HepG2 (cell line): ENCODE results near the gene GPLD1. TPM values are rescaled to one million over a fixed set of nuclear protein-coding genes. Genes with fewer than 3 reads are reported as not detected.
A peak's percentile ranks its signal among the peaks of the same experiment; 100 is the strongest.

Experiments used
- AGO2 ChIP-seq: fragments of 200-400 bp; formaldehyde crosslinking; optimal IDR thresholded peaks from 2 replicates; pipeline ENCODE3; 2017; ENCODE audit warnings: mild to moderate bottlenecking, low read depth, low read length, moderate library complexity
- BHLHE40 ChIP-seq: IDR thresholded peaks from 2 replicates; pipeline ENCODE4 v1.6.1; 2011; ENCODE audit warnings: low read length, improper control_type of control experiment
- FOXK1 ChIP-seq: sonication (generic); formaldehyde crosslinking; IDR thresholded peaks from 2 replicates; pipeline ENCODE4 v1.4.0; 2020; ENCODE audit warnings: low read depth, missing genetic modification reagents, borderline replicate concordance
- HMG20A ChIP-seq: IDR thresholded peaks from 2 replicates; pipeline ENCODE4 v1.6.1; 2016; ENCODE audit warnings: borderline replicate concordance
- NFE2L1 ChIP-seq: sonication (generic); formaldehyde crosslinking; IDR thresholded peaks from 2 replicates; pipeline ENCODE4 v1.4.0; 2020; ENCODE audit warnings: missing genetic modification reagents, mild to moderate bottlenecking, borderline replicate concordance
- PTBP1 ChIP-seq: fragments of 200-400 bp; formaldehyde crosslinking; IDR thresholded peaks from 2 replicates; pipeline ENCODE4 v1.6.1; 2018; ENCODE audit warnings: low read length, low read depth; ENCODE audit not compliant: poor library complexity, severe bottlenecking
- RBM22 ChIP-seq: fragments of 200-400 bp; formaldehyde crosslinking; optimal IDR thresholded peaks from 2 replicates; pipeline ENCODE3; 2017; ENCODE audit warnings: mild to moderate bottlenecking, low read length, moderate library complexity
- RNF2 ChIP-seq: fragments of 450-650 bp; conservative IDR thresholded peaks from 2 replicates; pipeline ENCODE4 v1.6.1; 2016; ENCODE audit warnings: low read depth
- ZBTB21 ChIP-seq: sonication (generic); formaldehyde crosslinking; IDR thresholded peaks from 2 replicates; pipeline ENCODE4 v1.4.0; 2020; ENCODE audit warnings: missing genetic modification reagents
- ZNF20 ChIP-seq: sonication (generic); formaldehyde crosslinking; IDR thresholded peaks from 2 replicates; pipeline ENCODE4 v1.4.0; 2020; ENCODE audit warnings: mild to moderate bottlenecking, moderate library complexity, missing genetic modification reagents
- ZNF230 ChIP-seq: sonication (generic); formaldehyde crosslinking; IDR thresholded peaks from 2 replicates; pipeline ENCODE4 v1.4.0; 2020; ENCODE audit warnings: mild to moderate bottlenecking, missing genetic modification reagents
- ZNF24 ChIP-seq: fragments of 450-650 bp; IDR thresholded peaks from 2 replicates; pipeline ENCODE4 v1.6.1; 2017; ENCODE audit warnings: antibody characterized with exemption, mild to moderate bottlenecking
- ZNF260 ChIP-seq: sonication (generic); formaldehyde crosslinking; IDR thresholded peaks from 2 replicates; pipeline ENCODE4 v1.4.0; 2020; ENCODE audit warnings: missing genetic modification reagents, low read depth, mild to moderate bottlenecking, borderline replicate concordance
- ZNF274 ChIP-seq: sonication (generic); formaldehyde crosslinking; IDR thresholded peaks from 2 replicates; pipeline ENCODE4 v1.5.1; 2020; ENCODE audit warnings: mild to moderate bottlenecking, missing genetic modification reagents
- ZNF549 ChIP-seq: sonication (generic); formaldehyde crosslinking; IDR thresholded peaks from 2 replicates; pipeline ENCODE4 v1.5.0; 2020; ENCODE audit warnings: missing genetic modification reagents
- ZNF614 ChIP-seq: IDR thresholded peaks from 2 replicates; pipeline ENCODE4 v1.6.1; 2018; ENCODE audit warnings: missing biosample characterization, missing genetic modification reagents, inconsistent platforms, borderline replicate concordance
- ZNF83 ChIP-seq: sonication (generic); formaldehyde crosslinking; IDR thresholded peaks from 2 replicates; pipeline ENCODE4 v1.4.0; 2020; ENCODE audit warnings: missing genetic modification reagents, mild to moderate bottlenecking, borderline replicate concordance
- polyA plus RNA-seq, 8 experiments: library from polyadenylated mRNA; depleted of rRNA in 3 of 8; stranded (reverse) in 7 of 8; unstranded in 1 of 8; fragments of >200 nt; fragmentation: Illumina TruSeq in 4 of 8; extraction: Trizol in 4 of 8; gene quantifications; 2 replicates each; pipeline versions ENCODE4 v1.2.1 to v1.2.3, GENCODE V29; 2011 to 2016; ENCODE audit warnings: low read depth in 4 of 8, missing spikeins in 1 of 8, mixed read lengths in 1 of 8; ENCODE audit not compliant: insufficient read depth in 1 of 8
- total RNA-seq, 5 experiments: library from RNA; depleted of rRNA; stranded (reverse); fragments of >200 nt; fragmentation: Illumina TruSeq; extraction: Trizol; gene quantifications; 2 replicates each; pipeline ENCODE4 v1.2.3, GENCODE V29; 2016; ENCODE audit warnings: low read depth in 1 of 5
- TF ChIP-seq, protein P1 (sequence below): sonication (generic); formaldehyde crosslinking; IDR thresholded peaks from 2 replicates; pipeline ENCODE4 v1.4.0; 2020; ENCODE audit warnings: low read depth, missing genetic modification reagents
- TF ChIP-seq, protein P2 (sequence below): IDR thresholded peaks from 2 replicates; pipeline ENCODE4 v1.6.1; 2012; ENCODE audit warnings: low read depth, low read length, improper control_type of control experiment
- TF ChIP-seq, protein P3 (sequence below), 2 experiments: IDR thresholded peaks; 2 replicates each; pipeline ENCODE4 v1.6.1; 2011 to 2012; ENCODE audit warnings: low read length in 2 of 2, borderline replicate concordance in 1 of 2, low read depth in 1 of 2, mild to moderate bottlenecking in 1 of 2, moderate library complexity in 1 of 2

Gene GPLD1
- total and polyA plus RNA-seq, 2 of the 13 experiments (the other 11 are each of a cell fraction or from before 2014, with no cell fraction given) = 6.2 to 7.6 TPM

DNA sequence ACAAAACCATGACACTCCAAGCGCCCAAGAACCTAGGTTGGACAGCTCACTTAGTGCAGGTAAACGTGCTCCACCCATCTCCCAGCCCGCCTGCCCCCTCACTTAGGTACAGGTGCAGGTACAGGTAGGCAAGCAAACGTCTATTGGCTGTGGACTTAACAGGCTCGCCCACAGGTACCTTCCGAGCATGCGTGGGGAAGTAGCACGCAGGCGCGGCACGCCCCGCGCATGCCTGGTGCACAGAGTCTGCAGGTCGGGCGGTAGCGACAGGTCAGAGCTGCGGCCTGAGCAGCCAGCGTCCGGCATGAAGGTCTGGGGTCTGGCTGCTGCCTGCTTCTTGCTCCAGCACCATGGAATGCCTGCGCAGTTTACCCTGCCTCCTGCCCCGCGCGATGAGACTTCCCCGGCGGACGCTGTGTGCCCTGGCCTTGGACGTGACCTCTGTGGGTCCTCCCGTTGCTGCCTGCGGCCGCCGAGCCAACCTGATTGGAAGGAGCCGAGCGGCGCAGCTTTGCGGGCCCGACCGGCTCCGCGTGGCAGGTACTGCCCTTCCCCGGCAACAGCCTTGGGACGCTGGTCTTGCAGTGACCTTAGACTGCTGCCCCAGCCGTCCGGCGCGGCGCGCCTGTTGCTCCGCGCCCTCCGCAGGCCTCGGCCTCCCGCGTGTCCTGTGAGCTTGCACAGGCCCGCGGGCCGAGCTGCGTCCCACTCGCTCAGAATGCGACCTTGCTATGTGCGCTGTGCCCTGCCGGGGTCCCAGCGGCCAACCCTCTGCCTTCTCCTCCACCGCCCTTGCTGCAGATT lies 86.5 kb downstream of the GPLD1 start, which contains the start of gene MRS2 (continued):
- TF ChIP-seq ZNF260 (peak; percentile 92; the same call in 1 of the 2 replicates), ZNF614 (CRISPR knock-in tag) (peak; percentile 48; the same call in 1 of the 2 replicates), ZNF230 (CRISPR knock-in tag) (peak; percentile 99), BHLHE40 (peak; percentile 43), ZNF20 (no peak), ZBTB21 (CRISPR knock-in tag) (no peak), NFE2L1 (CRISPR knock-in tag) (peak; percentile 72; the same call in 1 of the 2 replicates), FOXK1 (CRISPR knock-in tag) (no peak), RNF2 (peak; percentile 74; the same call in 1 of the 2 replicates), RBM22 (no peak), PTBP1 (no peak), ZNF549 (CRISPR knock-in tag) (0 out of 2 replicates have a peak, but pooled peaks have one; percentile 53), ZNF83 (peak; percentile 85; the same call in 1 of the 2 replicates), ZNF24 (no peak), AGO2 (peak; percentile 91), HMG20A (CRISPR knock-in tag) (peak; percentile 18; the same call in 1 of the 2 replicates), ZNF274 (CRISPR knock-in tag) (peak; percentile 96)
- TF ChIP-seq, protein P1, sequence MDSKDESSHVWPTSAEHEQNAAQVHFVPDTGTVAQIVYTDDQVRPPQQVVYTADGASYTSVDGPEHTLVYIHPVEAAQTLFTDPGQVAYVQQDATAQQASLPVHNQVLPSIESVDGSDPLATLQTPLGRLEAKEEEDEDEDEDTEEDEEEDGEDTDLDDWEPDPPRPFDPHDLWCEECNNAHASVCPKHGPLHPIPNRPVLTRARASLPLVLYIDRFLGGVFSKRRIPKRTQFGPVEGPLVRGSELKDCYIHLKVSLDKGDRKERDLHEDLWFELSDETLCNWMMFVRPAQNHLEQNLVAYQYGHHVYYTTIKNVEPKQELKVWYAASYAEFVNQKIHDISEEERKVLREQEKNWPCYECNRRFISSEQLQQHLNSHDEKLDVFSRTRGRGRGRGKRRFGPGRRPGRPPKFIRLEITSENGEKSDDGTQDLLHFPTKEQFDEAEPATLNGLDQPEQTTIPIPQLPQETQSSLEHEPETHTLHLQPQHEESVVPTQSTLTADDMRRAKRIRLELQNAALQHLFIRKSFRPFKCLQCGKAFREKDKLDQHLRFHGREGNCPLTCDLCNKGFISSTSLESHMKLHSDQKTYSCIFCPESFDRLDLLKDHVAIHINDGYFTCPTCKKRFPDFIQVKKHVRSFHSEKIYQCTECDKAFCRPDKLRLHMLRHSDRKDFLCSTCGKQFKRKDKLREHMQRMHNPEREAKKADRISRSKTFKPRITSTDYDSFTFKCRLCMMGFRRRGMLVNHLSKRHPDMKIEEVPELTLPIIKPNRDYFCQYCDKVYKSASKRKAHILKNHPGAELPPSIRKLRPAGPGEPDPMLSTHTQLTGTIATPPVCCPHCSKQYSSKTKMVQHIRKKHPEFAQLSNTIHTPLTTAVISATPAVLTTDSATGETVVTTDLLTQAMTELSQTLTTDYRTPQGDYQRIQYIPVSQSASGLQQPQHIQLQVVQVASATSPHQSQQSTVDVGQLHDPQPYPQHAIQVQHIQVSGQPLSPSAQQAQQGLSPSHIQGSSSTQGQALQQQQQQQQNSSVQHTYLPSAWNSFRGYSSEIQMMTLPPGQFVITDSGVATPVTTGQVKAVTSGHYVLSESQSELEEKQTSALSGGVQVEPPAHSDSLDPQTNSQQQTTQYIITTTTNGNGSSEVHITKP (CRISPR knock-in tag) = no peak
- TF ChIP-seq, protein P2, sequence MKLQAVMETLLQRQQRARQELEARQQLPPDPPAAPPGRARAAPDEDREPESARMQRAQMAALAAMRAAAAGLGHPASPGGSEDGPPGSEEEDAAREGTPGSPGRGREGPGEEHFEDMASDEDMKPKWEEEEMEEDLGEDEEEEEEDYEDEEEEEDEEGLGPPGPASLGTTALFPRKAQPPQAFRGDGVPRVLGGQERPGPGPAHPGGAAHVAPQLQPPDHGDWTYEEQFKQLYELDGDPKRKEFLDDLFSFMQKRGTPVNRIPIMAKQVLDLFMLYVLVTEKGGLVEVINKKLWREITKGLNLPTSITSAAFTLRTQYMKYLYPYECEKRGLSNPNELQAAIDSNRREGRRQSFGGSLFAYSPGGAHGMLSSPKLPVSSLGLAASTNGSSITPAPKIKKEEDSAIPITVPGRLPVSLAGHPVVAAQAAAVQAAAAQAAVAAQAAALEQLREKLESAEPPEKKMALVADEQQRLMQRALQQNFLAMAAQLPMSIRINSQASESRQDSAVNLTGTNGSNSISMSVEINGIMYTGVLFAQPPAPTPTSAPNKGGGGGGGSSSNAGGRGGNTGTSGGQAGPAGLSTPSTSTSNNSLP = no peak; the same call in 1 of the 2 replicates
- TF ChIP-seq, protein P3, sequence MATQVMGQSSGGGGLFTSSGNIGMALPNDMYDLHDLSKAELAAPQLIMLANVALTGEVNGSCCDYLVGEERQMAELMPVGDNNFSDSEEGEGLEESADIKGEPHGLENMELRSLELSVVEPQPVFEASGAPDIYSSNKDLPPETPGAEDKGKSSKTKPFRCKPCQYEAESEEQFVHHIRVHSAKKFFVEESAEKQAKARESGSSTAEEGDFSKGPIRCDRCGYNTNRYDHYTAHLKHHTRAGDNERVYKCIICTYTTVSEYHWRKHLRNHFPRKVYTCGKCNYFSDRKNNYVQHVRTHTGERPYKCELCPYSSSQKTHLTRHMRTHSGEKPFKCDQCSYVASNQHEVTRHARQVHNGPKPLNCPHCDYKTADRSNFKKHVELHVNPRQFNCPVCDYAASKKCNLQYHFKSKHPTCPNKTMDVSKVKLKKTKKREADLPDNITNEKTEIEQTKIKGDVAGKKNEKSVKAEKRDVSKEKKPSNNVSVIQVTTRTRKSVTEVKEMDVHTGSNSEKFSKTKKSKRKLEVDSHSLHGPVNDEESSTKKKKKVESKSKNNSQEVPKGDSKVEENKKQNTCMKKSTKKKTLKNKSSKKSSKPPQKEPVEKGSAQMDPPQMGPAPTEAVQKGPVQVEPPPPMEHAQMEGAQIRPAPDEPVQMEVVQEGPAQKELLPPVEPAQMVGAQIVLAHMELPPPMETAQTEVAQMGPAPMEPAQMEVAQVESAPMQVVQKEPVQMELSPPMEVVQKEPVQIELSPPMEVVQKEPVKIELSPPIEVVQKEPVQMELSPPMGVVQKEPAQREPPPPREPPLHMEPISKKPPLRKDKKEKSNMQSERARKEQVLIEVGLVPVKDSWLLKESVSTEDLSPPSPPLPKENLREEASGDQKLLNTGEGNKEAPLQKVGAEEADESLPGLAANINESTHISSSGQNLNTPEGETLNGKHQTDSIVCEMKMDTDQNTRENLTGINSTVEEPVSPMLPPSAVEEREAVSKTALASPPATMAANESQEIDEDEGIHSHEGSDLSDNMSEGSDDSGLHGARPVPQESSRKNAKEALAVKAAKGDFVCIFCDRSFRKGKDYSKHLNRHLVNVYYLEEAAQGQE (IDR thresholded peaks at IDR 0.05; ENCODE audit: borderline replicate concordance in 1 of 2, low read depth in 1 of 2, low read length in 2 of 2) = peak in 1 of 2 experiments; percentile 54; a peak in 1 of 4 replicates
